H54 (cell line): Measurements from ENCODE around the gene SYK.
"Not testable (repeated sequence)": the region's sequence is repeated elsewhere in the genome, so short reads cannot be mapped to it uniquely, and the experiment has no call there.

Experiments used
- DNase-seq: peaks from one replicate; pipeline ENCODE4 v3.0.0; 2011; ENCODE audit warnings: low spot score, mixed read lengths; ENCODE audit not compliant: insufficient read length
- FAIRE-seq: peaks from 3 replicates; lab custom pipeline; 2011; peaks lifted over from hg19 to GRCh38; lab: Jason Lieb, UNC
- POLR2A ChIP-seq: IDR thresholded peaks from 2 replicates; pipeline ENCODE4 v1.6.1; 2011; ENCODE audit warnings: low read depth, mild to moderate bottlenecking, low read length

The SYK gene

DNA sequence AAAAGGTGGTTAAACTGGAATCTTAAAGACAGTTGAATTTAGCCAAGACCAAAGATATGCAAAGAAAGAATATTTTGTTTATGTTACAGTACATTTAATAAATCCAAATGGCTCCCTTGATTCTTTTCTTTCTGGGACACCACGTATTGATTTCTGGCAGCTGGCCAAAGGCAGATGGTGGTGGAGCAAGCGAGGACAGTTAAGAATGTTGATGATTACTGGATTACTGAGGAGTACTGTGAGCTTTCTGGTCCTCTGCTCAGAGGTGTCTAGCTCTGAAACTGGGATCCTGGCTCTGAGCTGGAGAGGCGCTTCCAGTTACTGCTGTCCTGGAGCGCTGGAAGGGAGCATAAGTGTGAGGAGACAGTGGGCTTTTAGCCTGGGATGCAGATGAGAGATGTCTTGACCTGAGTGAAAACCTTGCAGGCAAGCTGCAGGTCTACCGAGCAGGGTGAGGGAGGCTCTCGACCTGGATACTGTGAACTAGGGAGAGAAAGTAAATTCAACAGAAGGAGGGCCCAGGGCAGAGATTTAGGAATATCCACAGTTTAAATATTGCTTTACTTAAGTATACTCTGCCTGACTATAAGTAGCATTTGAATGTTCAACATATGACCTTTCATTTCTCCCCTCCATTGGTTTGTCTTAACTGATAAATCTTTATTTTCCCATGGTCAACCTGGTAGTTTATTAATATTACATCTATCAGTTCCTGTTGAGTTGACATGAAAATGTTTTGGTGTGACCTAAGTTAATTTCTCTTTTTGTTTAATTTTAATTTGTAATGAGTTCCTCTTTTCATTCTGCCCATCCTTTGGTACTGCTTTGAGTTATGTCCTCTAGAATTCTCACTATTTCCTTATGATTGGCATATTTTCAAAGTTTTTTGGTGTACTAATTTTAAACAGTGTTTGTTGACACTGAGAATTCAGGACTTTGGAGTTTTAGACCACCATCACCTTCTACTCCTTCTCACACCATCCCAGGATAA lies 3.7 kb downstream of the SYK start:
- TF ChIP-seq POLR2A = no peak
- FAIRE-seq (no peak), DNase-seq (no peak)

DNA sequence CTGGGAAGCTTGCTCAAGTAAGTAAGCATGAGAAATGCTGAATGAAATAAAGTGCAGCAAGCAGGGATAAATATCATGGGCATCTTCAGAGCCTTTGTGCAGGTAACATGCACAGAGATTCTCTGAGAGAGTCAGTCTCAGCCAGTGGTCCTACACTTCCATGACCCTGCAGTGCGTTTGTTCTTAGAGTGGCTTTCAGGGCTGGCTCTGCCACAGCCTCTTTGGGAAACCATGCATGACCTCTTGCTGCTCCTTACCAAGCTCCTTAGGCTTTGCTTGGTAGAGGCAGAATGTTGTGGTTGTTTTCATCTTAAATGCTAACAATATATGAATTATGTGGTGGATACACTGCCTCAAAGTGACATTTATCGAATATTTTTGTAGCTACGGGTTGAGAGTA lies 5.4 kb downstream of the SYK start:
- DNase-seq (no peak), FAIRE-seq (no peak)

DNA sequence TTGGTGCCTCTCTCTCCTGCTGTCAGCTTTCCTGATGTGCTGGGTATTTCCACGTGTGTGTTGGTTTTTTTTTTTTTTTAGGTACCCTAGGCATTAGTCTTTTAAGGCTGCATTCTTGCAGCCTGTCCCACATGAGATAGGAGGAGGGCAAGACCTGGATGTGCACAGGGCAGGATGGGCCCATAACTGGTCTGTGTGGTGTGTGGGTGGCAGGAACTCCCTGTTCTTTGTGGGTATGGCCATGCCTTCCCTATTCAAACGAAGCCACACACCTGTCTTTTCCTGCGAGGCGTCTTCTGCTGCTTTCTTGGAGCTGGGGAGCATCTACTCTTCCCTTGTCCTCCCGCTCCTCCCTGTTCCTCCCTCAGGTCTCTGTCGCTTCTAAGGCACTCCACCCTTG lies 6.8 kb downstream of the SYK start:
- DNase-seq = no peak
- FAIRE-seq = no peak
- no peak for TF ChIP-seq POLR2A

More for the DNA sequence above, 5.4 kb downstream of the SYK start:
- no peak for TF ChIP-seq POLR2A

DNA sequence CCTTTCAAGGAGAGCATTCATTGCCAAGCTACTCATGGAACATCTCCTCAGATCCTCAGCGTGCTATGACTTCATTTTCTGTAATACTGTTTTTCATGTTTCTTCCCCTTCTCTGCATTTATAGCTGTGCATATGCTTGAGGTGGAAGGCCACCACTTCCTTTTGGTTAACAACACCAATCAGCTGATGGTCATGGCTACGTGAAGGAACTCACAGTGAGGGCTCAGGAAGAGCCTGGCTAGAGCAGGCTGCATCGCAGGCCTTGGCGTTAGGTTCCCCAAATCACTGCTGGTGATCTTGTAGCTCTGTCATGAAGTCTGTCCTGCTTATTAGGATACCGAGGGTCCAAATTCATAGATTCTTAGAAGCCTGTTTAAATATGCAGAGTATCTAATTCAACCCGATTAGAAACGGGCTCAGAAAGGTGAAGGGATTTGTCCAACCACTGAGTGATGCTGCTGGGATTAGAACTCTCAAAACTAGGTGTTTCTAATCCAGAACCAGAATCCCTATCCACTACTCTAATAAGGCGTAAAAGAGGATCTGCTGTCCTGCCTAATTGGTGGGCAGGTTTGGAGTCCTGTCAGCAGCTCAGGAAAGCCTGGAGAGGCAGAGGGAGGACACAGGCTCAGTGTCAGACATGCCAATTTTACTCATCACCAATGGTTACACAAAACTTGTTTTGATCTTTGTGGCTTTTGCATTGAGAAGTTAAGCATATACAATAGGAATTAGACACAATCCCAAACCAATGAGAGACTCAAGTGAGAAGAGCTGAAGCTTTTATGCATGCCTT lies 7.5 kb downstream of the SYK start:
- FAIRE-seq = no peak
- DNase-seq = no peak
- TF ChIP-seq POLR2A = no peak

DNA sequence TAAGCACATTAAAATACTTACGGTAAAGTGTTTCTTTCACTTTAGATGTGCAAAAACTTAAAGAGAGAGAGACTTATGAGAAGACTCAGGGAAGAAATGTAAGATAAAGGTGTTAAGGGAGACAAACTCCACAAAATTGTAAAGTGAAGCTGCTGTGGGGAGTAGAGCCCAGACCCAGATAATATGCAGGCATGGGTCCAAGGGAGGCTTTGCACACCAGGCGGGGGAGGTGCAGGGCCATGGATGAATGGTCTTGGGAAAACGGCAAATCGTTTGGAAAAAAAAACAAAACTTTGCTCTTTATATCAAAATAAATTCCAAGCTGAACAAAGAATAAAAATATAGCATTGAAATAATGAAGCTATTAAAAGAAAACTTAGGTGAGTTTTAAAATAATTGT lies 9.1 kb downstream of the SYK start:
- DNase-seq = no peak
- no peak for TF ChIP-seq POLR2A
- no peak for FAIRE-seq

DNA sequence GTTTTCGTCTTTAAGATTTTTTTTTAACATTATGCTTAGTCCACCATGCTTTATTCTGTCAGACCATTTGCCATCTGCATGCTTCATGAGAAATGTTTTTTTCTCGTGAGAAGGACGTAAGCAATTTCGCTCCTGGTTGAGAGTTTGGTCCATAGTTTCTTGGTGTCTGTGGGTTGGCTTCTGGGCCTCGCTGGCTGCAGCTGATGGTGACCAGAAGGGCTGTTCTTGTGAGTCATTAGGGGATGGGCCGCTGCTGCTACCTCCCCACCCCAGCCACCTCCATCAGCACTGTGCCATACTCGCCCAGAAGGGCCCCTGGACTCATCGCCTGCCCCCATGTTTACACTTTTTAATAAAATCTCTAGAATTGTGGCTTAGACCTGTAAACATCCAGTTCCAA lies 11.4 kb downstream of the SYK start:
- TF ChIP-seq POLR2A = no peak
- FAIRE-seq (no peak), DNase-seq (no peak)

DNA sequence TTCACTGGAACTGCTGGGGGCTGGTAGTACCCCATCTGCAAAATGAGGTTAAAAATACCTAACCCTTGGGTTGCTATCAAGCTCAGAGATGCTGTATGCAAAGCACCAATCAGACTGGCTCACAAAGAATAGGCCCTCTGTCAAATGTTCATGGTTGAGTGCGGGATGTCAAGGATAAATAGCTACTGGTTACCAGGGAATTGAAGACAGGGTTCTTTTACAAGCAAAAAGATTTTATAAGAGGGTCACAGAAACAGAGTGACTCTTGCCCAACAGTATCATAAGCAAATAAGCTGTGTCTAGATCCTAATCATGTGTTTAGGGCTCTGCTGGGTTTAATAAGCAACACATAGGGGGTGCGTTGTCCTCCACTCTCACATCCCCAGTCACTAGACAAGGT lies 11.9 kb downstream of the SYK start:
- TF ChIP-seq POLR2A = no peak
- no peak for DNase-seq
- FAIRE-seq = no peak

DNA sequence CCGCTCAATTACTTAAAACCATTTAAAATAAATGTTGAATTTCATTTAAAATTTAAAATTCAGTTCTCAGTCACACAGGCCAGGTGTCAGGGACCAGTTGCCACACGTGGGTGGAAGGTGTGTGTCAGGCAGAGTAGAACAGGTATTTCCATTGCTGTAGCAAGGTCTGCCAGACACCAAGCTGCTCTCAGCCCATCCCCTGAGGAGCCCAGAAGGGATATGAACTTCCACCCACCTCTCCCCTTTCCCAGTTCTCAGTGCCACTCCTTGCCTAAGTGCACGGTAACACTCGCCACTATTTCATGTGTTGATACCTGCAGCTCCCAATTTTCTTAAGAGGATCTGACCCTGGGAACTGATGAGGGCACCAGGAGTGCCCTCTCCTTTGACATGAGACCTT lies 12.7 kb downstream of the SYK start:
- FAIRE-seq = no peak
- TF ChIP-seq POLR2A = no peak
- DNase-seq = no peak

DNA sequence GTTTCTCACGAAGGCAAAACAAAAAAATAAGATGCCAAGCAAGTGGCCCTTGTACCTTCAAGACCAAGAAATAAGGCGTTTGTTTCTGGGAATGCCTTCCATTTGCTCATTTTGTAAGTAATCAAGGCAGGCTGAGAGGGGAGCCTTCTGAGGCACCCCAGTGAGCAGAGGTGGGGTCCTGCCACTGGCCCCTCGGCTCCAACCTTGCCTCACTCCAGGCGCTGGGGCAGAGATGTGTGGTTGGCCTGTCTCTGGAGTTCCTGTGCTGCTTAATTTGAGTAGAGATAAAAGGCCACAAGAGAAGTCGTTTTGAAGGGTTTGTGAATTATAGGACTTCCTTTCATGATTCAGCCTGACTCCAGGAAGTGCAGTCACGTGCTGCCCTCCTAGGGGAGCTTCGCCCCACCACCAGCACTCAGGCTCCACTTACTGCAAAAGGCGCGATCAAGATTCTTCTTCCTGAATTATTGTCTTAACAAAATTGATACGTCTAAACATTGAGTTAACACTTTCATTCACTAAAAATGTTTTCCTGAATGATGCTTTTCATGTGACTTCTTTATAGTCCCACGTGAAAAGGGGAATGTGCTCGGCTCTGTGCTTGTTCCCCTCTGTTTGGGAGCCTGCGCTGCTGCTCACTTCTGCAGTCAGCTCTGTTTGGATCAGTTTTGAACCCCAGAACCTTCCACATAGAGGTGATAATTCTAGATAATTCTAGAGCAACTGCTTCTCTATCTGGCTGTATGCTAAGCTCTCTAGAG lies 13.7 kb downstream of the SYK start:
- no peak for TF ChIP-seq POLR2A
- DNase-seq (no peak), FAIRE-seq (no peak)

DNA sequence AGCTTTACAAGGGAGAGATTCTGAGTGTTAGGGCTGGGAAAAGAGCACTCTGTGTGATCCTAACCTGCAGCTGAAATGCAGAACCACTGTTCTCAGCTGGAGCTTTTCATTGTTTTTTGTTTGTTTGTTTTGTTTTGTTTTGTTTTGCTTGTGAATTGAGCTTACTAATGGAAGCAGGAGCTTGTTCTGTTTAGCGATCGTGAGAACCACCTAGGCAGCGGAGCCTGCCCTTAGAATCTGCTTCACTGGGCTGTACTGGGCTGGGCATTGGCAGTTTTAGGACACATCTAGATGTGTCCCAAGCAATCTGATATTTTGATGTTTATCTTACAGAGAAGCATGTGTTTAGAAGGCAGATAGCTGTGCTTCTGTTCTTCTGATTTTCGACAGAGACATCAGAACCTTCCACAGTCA lies 14.3 kb downstream of the SYK start:
- FAIRE-seq = no peak
- TF ChIP-seq POLR2A = no peak
- no peak for DNase-seq

DNA sequence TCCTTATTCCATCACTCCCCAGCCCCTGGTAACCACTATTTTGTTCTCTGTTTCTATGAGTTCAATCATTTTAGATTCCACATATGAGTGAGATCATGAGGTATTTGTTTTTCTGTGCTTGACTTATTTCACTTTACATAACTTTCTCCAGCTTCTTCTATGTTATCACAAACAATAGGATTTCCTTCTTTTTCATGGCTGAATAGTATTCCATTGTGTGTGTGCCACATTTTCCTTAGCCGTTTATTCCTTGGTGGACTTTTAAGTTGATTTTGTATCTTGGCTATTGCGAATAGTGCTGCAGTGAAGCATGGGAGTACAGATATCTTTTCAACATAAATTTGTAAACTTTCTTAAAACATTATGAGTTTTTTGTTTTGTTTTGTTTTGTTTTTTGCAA lies 15.1 kb downstream of the SYK start:
- FAIRE-seq (no peak), DNase-seq (no peak)
- TF ChIP-seq POLR2A = no peak

DNA sequence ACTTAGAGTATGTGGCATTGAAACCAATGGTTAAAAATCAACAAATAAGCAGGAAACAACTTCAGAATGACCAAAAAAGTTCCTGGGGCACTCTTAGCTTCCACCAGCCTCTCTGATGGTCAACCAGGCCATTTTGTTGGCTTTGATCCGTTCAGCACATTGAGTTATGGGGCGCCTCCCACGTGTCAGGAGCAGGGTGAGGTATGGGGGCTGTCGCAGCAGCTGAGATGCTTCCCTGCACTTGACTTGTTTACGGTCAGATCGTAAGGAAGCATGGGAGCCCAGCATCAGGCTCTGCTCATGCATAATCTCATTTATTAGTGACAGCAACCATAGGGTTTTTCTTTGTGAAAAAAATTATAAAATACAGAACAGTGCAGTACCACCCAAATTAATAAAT lies 16.7 kb downstream of the SYK start:
- TF ChIP-seq POLR2A = no peak
- DNase-seq = no peak
- no peak for FAIRE-seq

DNA sequence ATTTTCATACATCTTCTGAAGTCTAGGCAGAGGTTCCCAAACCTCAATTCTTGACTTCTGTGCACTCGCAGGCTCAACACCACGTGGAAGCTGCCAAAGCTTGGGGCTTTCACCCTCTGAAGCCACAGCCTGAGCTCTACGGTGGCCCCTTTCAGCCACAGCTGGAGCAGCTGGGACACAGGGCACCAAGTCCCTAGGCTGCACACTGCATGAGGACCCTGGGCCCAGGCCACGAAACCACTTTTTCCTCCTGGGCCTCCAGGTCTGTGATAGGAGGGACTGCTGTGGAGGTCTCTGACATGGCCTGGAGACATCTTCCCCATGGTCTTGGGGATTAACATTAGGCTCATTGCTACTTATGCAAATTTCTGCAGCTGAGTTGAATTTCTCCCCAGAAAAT lies 18.8 kb downstream of the SYK start:
- not testable (repeated sequence) for DNase-seq, FAIRE-seq

DNA sequence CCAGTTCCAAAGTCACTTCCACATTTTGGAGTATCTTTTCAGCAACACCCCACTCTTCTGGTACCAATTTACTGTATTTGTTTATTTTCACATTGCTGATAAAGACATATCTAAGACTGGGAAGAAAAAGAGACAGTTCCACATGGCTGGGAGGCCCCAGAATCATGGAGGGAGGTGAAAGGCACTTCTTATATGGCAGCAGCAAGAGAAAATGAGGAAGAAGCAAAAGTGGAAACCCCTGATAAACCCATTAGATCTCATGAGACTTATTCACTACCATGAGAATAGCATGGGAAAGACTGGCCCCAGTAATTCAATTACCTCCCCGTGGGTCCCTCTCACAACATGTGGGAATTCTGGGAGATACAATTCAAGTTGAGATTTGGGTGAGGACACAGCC lies 19.6 kb downstream of the SYK start:
- not testable (repeated sequence) for FAIRE-seq, DNase-seq
